Gastroesophageal sphincter (tissue), 3 donors: ENCODE results near the gene ZNG1C.
"Not testable (repeated sequence)": the region's sequence is repeated elsewhere in the genome, so short reads cannot be mapped to it uniquely, and the experiment has no call there.

Experiments used
- POLR2AphosphoS5 ChIP-seq: sonication (generic); formaldehyde crosslinking; IDR thresholded peaks from one replicate; pipeline ENCODE4 v1.6.1; 2017; ENCODE audit warnings: antibody characterized with exemption
- TF ChIP-seq, protein P1 (sequence below), 4 experiments: fragments of 200-600 bp in 2 of 4; fragments of 450-650 bp in 2 of 4; sonication (generic) in 1 of 4; IDR thresholded peaks; one replicate each; pipeline ENCODE4 v1.5.1; 2017 to 2019; ENCODE audit warnings: antibody characterized with exemption in 4 of 4, mild to moderate bottlenecking in 2 of 4, moderate library complexity in 2 of 4

DNA sequence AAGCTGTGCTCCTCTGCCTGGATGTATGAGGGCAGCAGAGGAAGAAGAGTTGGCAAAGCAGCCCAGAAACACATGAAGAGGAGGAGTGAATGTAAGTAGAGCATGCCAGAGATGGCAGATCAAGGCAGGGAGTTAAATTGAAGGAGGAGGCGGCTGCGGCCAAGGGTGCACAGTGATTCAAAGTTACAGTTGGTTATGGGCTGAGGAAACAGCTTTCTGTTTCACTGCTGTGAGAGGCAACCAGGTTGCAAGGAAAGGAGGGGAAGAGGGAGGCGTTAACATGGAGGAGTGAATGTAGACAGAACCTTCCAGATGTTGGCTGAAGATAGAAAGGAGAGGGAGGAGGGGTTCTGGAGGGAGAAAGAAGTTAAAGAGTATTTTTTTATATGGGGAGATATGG lies 94.2 kb downstream of the ZNG1C start:
- TF ChIP-seq, protein P1, sequence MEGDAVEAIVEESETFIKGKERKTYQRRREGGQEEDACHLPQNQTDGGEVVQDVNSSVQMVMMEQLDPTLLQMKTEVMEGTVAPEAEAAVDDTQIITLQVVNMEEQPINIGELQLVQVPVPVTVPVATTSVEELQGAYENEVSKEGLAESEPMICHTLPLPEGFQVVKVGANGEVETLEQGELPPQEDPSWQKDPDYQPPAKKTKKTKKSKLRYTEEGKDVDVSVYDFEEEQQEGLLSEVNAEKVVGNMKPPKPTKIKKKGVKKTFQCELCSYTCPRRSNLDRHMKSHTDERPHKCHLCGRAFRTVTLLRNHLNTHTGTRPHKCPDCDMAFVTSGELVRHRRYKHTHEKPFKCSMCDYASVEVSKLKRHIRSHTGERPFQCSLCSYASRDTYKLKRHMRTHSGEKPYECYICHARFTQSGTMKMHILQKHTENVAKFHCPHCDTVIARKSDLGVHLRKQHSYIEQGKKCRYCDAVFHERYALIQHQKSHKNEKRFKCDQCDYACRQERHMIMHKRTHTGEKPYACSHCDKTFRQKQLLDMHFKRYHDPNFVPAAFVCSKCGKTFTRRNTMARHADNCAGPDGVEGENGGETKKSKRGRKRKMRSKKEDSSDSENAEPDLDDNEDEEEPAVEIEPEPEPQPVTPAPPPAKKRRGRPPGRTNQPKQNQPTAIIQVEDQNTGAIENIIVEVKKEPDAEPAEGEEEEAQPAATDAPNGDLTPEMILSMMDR (IDR thresholded peaks at IDR 0.05), result not testable (repeated sequence)
- not testable (repeated sequence) for TF ChIP-seq POLR2AphosphoS5
